Panc1 (cell line): ENCODE measurements around the gene ZFYVE28. TPM values are rescaled to one million over a fixed set of nuclear protein-coding genes. Genes with fewer than 3 reads are reported as not detected.

Experiments
- ATAC-seq: fragments of 200-7000 bp; cut with Tn5 transposase; 2 replicates; pipeline ENCODE4 v1.9.1; 2020; ENCODE audit warnings: mild to moderate bottlenecking, moderate library complexity
- BruUV-seq: library from RNA; stranded (reverse); fragments of 400-500 nt; replicated peaks from 2 replicates; lab custom pipeline; 2021; lab: Mats Ljungman, UMichigan
- CTCF ChIA-PET: fragments of 300-600 bp; sonication (Branson Sonifier 250); formaldehyde crosslinking; loops from one replicate; lab custom pipeline; 2022; ENCODE audit warnings: antibody characterized with exemption; lab: Charles Lee
- POLR2A ChIA-PET: fragments of 300-600 bp; sonication (Branson Sonifier 250); formaldehyde crosslinking; loops from one replicate; lab custom pipeline; 2022; ENCODE audit warnings: antibody characterized with exemption; lab: Charles Lee
- DNase-seq: peaks from one replicate; pipeline ENCODE4 v3.0.0-alpha.2; 2010; ENCODE audit warnings: low read depth, low spot score
- H3K27ac ChIP-seq: 2 replicates; pipeline ENCODE4 v1.5.1; 2011; ENCODE audit warnings: mild to moderate bottlenecking, low read length, inconsistent platforms
- H3K27me3 ChIP-seq: fragments of 200-500 bp; sonication (Bioruptor generic); 2 replicates; pipeline ENCODE4 v1.6.0; 2014; ENCODE audit warnings: low read length, inconsistent platforms; ENCODE audit not compliant: control insufficient read depth, insufficient read depth
- H3K36me3 ChIP-seq: fragments of 200-500 bp; sonication (Bioruptor generic); 2 replicates; pipeline ENCODE4 v1.5.1; 2014; ENCODE audit warnings: inconsistent platforms, mild to moderate bottlenecking, low read length, moderate library complexity; ENCODE audit not compliant: control insufficient read depth, insufficient read depth
- H3K4me1 ChIP-seq: 2 replicates; pipeline ENCODE4 v1.5.1; 2011; ENCODE audit warnings: inconsistent platforms, mild to moderate bottlenecking, low read length, moderate library complexity; ENCODE audit not compliant: control insufficient read depth, insufficient read depth
- H3K4me3 ChIP-seq, 2 experiments: 2 replicates each; pipeline ENCODE4 v1.5.1; 2011 to 2012; ENCODE audit warnings: low read depth in 2 of 2, low read length in 2 of 2, mild to moderate bottlenecking in 2 of 2, inconsistent platforms in 1 of 2, moderate library complexity in 1 of 2
- H3K9me3 ChIP-seq: fragments of 200-500 bp; sonication (Bioruptor generic); 2 replicates; pipeline ENCODE4 v1.5.1; 2014; ENCODE audit warnings: low read depth, mild to moderate bottlenecking, inconsistent platforms, low read length, moderate library complexity; ENCODE audit not compliant: control insufficient read depth, insufficient read depth
- POLR2AphosphoS5 ChIP-seq: IDR thresholded peaks from 2 replicates; pipeline ENCODE4 v1.6.1; 2012; ENCODE audit warnings: mild to moderate bottlenecking, low read depth, low read length, moderate library complexity
- SIN3A ChIP-seq: IDR thresholded peaks from 2 replicates; pipeline ENCODE4 v1.6.1; 2012; ENCODE audit warnings: low read depth, mild to moderate bottlenecking, low read length, moderate library complexity, borderline replicate concordance; ENCODE audit not compliant: insufficient read depth
- TCF7L2 ChIP-seq: IDR thresholded peaks from 2 replicates; pipeline ENCODE4 v1.6.1; 2011; ENCODE audit warnings: mild to moderate bottlenecking, low read depth, low read length, inconsistent platforms
- in situ Hi-C: cut with HindIII; loops from 2 replicates; pipeline ENCODE4 v1.10.0; 2016; ENCODE audit warnings: low sequenced_read_pairs, low pct_unique_long_range_greater_than_20kb
- intact Hi-C: fragments of 100-400 bp; cut with micrococcal nuclease; formaldehyde crosslinking; loops from one replicate; pipeline ENCODE4 v1.10.0; 2022; ENCODE audit not compliant: unreplicated experiment
- total RNA-seq: library from RNA; stranded (reverse); gene quantifications from one replicate; pipeline ENCODE4 v1.2.1, GENCODE V29; 2021; ENCODE audit not compliant: unreplicated experiment
- TF ChIP-seq, protein P1 (sequence below): fragments of 450-650 bp; IDR thresholded peaks from 2 replicates; pipeline ENCODE4 v1.5.1; 2017; ENCODE audit warnings: mild to moderate bottlenecking
- TF ChIP-seq, protein P2 (sequence below), 2 experiments: IDR thresholded peaks; 2 replicates each; pipeline ENCODE4 v1.6.1; 2011 to 2012; ENCODE audit warnings: low read depth in 2 of 2, control low read depth in 1 of 2, low read length in 1 of 2, mild to moderate bottlenecking in 1 of 2, moderate library complexity in 1 of 2; ENCODE audit not compliant: insufficient read depth in 1 of 2

Gene ZFYVE28
- total RNA-seq, 1 experiment from 2014 or later: 11.9 TPM

DNA sequence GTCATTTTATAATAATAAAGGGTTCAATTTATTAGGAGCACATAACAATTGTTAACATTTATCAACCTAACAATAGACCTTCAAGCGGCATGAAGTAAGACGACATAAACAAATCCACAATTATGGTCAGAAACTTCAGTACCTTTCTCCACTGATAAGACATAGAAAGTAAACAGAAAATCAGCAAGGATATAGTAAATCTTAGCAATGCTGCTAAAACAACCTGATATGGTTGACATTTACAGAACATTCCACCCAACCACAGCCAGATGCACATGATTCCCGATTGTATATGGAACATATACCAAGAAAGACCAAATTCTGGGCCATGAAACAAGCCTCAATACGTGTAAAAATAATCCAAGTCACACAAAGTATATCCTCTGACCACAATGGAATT is 71.3 kb downstream of the ZFYVE28 start:
- Histone ChIP-seq H3K36me3 (no peaks in the 10 kb centered on the region), H3K4me3 (no peak overlapping the region), H3K9me3 (no peaks in the 10 kb centered on the region), H3K4me1 (peaks cover 3% of the 10 kb centered on the region; the same call in 1 of the 2 replicates), H3K27me3 (no peaks in the 10 kb centered on the region), H3K27ac (no peak overlapping the region)
- in situ Hi-C loops: no loop called here
- BruUV-seq: no TSS peak
- TF ChIP-seq, protein P1, sequence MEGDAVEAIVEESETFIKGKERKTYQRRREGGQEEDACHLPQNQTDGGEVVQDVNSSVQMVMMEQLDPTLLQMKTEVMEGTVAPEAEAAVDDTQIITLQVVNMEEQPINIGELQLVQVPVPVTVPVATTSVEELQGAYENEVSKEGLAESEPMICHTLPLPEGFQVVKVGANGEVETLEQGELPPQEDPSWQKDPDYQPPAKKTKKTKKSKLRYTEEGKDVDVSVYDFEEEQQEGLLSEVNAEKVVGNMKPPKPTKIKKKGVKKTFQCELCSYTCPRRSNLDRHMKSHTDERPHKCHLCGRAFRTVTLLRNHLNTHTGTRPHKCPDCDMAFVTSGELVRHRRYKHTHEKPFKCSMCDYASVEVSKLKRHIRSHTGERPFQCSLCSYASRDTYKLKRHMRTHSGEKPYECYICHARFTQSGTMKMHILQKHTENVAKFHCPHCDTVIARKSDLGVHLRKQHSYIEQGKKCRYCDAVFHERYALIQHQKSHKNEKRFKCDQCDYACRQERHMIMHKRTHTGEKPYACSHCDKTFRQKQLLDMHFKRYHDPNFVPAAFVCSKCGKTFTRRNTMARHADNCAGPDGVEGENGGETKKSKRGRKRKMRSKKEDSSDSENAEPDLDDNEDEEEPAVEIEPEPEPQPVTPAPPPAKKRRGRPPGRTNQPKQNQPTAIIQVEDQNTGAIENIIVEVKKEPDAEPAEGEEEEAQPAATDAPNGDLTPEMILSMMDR: no peak
- TF ChIP-seq, protein P2, sequence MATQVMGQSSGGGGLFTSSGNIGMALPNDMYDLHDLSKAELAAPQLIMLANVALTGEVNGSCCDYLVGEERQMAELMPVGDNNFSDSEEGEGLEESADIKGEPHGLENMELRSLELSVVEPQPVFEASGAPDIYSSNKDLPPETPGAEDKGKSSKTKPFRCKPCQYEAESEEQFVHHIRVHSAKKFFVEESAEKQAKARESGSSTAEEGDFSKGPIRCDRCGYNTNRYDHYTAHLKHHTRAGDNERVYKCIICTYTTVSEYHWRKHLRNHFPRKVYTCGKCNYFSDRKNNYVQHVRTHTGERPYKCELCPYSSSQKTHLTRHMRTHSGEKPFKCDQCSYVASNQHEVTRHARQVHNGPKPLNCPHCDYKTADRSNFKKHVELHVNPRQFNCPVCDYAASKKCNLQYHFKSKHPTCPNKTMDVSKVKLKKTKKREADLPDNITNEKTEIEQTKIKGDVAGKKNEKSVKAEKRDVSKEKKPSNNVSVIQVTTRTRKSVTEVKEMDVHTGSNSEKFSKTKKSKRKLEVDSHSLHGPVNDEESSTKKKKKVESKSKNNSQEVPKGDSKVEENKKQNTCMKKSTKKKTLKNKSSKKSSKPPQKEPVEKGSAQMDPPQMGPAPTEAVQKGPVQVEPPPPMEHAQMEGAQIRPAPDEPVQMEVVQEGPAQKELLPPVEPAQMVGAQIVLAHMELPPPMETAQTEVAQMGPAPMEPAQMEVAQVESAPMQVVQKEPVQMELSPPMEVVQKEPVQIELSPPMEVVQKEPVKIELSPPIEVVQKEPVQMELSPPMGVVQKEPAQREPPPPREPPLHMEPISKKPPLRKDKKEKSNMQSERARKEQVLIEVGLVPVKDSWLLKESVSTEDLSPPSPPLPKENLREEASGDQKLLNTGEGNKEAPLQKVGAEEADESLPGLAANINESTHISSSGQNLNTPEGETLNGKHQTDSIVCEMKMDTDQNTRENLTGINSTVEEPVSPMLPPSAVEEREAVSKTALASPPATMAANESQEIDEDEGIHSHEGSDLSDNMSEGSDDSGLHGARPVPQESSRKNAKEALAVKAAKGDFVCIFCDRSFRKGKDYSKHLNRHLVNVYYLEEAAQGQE (IDR thresholded peaks at IDR 0.05; ENCODE audit: insufficient read depth in 1 of 2, low read depth in 2 of 2, low read length in 1 of 2): no peak
- no peak for TF ChIP-seq TCF7L2
- TF ChIP-seq SIN3A: no peak
- no peak for TF ChIP-seq POLR2AphosphoS5
- no peak for DNase-seq
- POLR2A ChIA-PET: no interaction called here
- ATAC-seq: no peak
- CTCF ChIA-PET: no interaction called here
- intact Hi-C loops: no loop called here

DNA sequence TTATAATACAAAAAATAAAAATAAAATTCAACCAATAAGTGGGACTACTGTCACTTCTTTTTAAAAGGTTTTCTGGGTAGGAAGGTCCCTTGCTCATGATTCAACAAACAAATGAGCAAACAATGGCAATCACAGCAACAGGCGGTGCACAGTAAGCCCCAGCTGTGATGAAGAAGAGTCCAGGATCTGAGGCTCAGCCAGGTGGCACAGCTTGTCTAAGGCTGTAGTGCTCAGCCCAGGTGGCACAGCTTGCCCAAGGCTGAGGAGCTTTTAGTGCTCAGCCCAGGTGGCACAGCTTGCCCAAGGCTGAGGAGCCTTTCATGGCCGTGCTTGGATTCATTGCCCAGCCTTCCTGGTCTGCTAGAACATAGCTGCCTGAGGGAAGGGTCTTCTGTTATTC is 75.0 kb downstream of the ZFYVE28 start:
- ATAC-seq: no peak
- no peak for TF ChIP-seq POLR2AphosphoS5
- no peak for TF ChIP-seq TCF7L2
- TF ChIP-seq, protein P2 (IDR thresholded peaks at IDR 0.05; ENCODE audit: insufficient read depth in 1 of 2, low read depth in 2 of 2, low read length in 1 of 2): no peak
- TF ChIP-seq SIN3A: no peak
- H3K27ac ChIP-seq: no peak overlapping the region
- BruUV-seq: no TSS peak
- intact Hi-C loops: no loop called here
- no peak overlapping the region for H3K4me3 ChIP-seq
- ChIA-PET POLR2A (no interaction called here), CTCF (no interaction called here)
- no peak for DNase-seq
- H3K27me3 ChIP-seq: no peaks in the 10 kb centered on the region
- no peaks in the 10 kb centered on the region for H3K36me3 ChIP-seq
- in situ Hi-C loops: no loop called here
- peaks cover 3% of the 10 kb centered on the region; the same call in 1 of the 2 replicates for H3K4me1 ChIP-seq
- H3K9me3 ChIP-seq: no peaks in the 10 kb centered on the region
